GM21529 (cell line): ENCODE data around the gene COL18A1.

Source experiments
- ATAC-seq: cut with Tn5 transposase; IDR thresholded peaks from one replicate; pipeline ENCODE4 v1.9.1; 2021; ENCODE audit not compliant: unreplicated experiment

The COL18A1 gene

GRCh38 chr21:45412909-45413611 lies 8.1 kb downstream of the COL18A1 start:
- ATAC-seq = no peak

- ATAC-seq = no peak
Observed at GRCh38 chr21:45413922-45414321, 9.0 kb downstream of the COL18A1 start.

GRCh38 chr21:45414396-45415187 lies 9.6 kb downstream of the COL18A1 start:
- no peak for ATAC-seq

GRCh38 chr21:45415188-45415942 lies 10.4 kb downstream of the COL18A1 start:
- ATAC-seq = no peak

GRCh38 chr21:45415943-45416611 lies 11.1 kb downstream of the COL18A1 start:
- no peak for ATAC-seq

- no peak for ATAC-seq
Observed at GRCh38 chr21:45416620-45417019, 11.7 kb downstream of the COL18A1 start.

GRCh38 chr21:45417256-45417950 lies 12.4 kb downstream of the COL18A1 start:
- ATAC-seq = no peak

- ATAC-seq = no peak
Observed at GRCh38 chr21:45417951-45418300, 13.0 kb downstream of the COL18A1 start.

GRCh38 chr21:45418301-45419071 lies 13.5 kb downstream of the COL18A1 start:
- ATAC-seq = no peak

- no peak for ATAC-seq
Observed at GRCh38 chr21:45419162-45419561, 14.2 kb downstream of the COL18A1 start.

- no peak for ATAC-seq
Observed at GRCh38 chr21:45420061-45421041, 15.4 kb downstream of the COL18A1 start.

- no peak for ATAC-seq
Observed at GRCh38 chr21:45421071-45421845, 16.3 kb downstream of the COL18A1 start.

GRCh38 chr21:45421846-45422775 lies 17.1 kb downstream of the COL18A1 start:
- no peak for ATAC-seq

- ATAC-seq = no peak
Observed at GRCh38 chr21:45423201-45423955, 18.4 kb downstream of the COL18A1 start.

- no peak for ATAC-seq
Observed at GRCh38 chr21:45423968-45424853, 19.2 kb downstream of the COL18A1 start.
